GM19324 (cell line): ENCODE measurements around the gene RAB4B.
A peak's percentile ranks its signal among the peaks of the same experiment; 100 is the strongest.
"Not testable (repeated sequence)": the region's sequence is repeated elsewhere in the genome, so short reads cannot be mapped to it uniquely, and the experiment has no call there.

Source experiments
- ATAC-seq: cut with Tn5 transposase; IDR thresholded peaks from one replicate; pipeline ENCODE4 v1.9.1; 2021; ENCODE audit warnings: mild to moderate bottlenecking, moderate library complexity; ENCODE audit not compliant: unreplicated experiment, low FRiP score

RAB4B gene

DNA sequence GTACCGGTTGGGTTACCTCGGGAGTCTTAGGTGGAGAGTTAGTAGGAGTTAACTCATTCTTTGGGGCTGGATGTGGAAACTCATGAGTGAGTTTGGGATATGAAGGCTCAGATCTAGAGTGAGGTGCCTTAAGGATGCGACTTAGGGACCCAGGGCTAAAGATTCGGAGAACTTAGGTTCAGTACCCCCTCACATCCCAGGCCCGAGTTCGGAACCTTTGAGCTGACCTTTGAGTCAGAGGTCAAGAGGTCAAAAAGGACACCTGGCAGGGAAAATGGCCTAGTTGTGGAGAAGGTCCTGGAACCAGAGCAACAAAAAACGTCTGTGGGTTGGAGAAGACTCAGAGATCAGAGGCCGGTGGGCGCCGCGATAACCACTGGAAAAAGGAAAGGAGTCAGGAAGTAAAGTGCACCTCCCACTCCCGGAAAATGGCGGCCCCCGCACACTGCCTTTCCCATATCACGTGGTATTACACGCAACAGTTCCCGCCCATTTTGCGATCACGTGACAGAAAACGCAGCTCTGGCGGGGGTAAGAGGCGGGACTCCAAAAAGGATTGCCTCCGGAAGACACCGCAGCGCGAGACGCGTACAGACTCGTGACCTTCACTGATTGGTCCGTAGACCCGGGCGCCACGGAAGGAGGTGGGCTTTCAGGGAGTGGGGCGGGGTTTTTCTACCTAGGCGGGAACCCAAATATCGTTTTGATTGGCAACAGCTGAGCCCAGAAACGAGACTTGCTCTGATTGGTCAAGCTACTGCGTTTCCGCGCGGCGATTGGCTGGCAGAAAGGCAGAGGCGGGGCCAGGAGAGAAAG is 27.8 kb upstream of the RAB4B start, which contains the start of gene ACTMAP:
TSS of gene ACTMAP (minus strand) at position 420 of the 816 bp plus-strand sequence. CDS start 674 bp downstream, outside the sequence.
- peak; percentile 86 for ATAC-seq

DNA sequence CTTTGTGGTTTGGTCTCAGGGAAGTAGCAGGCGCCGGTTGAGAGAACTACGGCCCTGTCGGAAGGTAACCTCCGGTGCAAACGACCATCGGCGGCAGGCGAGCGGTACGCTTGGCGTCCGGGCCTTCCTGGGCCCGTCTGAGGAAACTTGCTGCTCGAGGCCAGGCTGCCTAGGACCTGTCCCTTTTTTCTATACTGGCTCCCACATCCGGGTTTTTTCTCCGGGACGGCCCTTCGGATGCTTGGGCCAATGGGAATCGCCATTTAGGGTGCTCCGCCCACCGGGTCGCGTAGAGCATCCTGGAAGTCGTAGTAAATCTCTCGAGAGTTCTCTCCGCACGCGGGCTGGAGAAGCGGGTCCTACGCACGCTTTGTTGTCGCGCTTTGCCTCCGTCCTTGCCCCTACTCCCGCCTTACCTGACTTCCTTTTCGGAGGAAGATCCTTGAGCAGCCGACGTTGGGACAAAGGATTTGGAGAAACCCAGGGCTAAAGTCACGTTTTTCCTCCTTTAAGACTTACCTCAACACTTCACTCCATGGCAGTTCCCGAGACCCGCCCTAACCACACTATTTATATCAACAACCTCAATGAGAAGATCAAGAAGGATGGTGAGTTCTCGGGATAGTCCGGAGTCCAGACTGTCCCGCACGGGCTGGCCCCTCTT is 27.0 kb upstream of the RAB4B start, which contains the start of gene SNRPA:
TSS of gene SNRPA (plus strand) at position 330 of the 664 bp plus-strand sequence. CDS start at position 536, 206 bp downstream.
- ATAC-seq, result peak; percentile 76

DNA sequence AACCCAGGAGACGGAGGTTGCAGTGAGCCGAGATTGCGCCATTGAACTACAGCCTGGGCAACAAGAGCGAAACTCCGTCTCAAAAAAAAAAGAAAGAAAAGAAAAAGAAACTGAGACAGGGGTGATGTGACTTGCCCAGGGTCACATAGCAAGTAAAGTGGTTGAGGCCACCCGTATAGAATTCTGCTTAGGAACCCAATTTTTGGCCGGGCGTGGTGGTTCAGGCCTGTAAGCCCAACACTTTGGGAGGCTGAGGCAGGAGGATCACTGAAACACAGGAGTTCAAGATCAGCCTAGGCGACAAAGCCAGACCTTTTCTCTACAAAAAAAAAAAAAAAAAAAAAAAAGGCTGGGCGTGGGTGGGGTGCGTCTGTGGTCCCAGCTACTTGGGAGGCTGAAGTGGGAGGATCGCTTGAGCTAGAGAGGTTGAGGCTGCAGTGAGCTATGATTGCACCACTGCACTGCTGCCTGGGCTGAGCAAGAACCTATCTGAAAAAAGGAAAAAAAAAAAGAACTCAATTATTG is 25.7 kb upstream of the RAB4B start:
- no peak for ATAC-seq

DNA sequence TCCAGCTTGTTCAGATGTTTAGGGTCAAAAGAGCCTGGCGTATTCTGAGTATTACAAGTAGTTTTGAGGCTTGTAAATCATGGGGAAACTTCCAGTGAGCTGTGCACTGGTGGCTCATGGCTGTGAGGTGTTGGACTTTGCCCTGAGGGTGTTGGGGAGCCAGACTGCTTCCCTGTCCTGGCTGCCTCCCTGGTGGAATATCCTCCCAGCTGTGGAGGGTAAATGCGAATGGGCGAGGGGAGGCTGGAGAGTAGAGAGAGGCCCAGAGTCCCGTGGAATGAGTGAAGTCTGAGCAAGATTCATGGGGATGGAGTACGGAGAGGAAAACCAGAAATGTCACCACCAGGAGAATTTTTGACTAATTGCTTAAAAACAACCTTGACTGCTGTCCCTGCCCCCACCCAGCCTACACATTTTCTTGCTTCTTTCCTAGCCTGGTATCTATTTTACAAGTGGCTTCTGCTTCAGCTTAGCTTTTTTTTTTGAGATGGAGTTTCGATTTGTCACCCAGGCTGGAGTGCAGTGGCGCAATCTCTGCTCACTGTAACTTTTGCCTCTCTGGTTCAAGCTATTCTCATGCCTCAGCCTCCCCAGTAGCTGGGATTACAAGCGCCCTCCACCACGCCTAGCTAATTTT is 23.3 kb upstream of the RAB4B start:
- ATAC-seq, result no peak

DNA sequence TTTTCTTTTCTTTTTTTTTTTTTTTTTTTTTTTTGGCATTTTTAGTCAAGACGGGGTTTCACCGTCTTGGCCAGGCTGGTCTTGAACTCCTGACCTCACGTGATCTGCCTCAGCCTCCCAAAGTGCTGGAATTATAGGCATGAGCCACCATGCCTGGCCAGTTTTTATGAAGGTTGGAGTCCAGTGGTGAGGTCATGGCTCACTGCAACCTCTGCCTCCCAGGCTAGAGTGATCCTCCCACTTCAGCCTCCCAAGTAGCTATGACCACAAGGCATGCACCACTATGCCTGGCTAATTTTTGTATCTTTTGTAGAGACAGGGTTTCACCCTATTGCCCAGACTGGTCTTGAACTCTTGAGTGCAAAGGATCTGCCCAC is 22.8 kb upstream of the RAB4B start:
- ATAC-seq, result no peak

DNA sequence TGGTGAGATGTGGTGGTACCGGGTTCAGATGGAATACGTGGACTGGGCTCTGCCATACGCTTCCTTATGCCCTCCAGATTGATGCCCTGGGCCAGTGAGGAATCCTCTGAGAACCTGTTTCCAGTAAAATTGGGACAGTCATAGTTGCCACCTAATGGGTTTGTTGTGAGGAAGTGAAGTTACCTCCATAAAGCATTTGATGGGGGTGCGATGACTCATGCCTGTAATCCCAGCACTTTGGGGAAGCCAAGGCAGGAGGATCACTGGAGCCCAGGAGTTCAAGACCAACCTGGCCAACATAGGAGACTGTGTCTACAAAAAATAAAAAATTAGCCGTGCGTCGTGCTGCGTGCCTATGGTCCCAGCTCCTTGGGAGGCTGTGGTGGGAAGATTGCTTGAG is 22.3 kb upstream of the RAB4B start:
- no peak for ATAC-seq

DNA sequence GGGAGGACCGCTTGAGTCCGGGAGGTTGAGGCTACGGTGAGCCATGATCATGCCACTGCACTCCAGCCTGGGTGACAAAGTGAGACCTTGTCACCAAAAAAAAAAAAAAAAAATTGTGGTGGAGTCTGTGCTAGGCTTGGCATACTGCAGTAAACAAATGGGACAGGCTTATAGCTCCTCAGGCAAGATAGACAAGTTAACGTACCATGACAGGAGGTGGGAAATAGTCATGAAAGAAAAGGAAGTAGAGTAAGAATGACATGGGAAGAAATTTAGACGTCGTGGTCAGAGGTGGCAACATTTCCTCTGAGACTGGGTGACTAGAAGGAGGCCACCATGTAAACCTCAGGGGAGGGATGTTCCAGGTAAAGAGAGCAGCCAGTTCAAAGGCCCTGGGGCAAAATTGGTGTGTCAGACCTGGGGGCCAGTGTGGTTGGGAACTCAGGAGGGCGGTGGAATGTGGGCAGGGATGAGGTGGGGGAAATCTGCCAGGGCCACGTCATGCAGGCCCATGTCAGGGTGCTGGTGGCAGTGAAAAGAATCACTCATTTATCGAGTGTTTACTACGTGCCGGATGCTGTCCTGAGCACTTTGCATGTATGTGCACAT is 21.4 kb upstream of the RAB4B start:
- ATAC-seq, result no peak

DNA sequence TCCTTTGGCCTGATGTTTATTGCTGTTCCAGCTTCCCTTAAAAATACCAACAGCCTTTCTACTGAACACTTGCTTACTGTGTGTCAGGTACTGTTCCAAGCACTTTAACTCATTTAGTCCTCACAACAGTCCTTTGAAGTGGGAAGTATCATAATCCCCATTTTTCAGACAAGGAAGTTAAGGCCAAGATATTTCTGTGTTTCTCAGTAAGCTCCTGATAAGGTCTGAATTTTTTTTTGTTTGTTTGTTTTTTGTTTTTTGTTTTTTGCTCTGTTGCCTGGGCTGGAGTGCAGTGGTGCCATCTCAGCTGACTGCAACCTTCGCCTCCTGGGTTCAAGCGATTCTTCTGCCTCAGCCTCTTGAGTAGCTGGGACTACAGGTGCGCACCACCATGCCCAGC is 19.6 kb upstream of the RAB4B start:
- no peak for ATAC-seq

DNA sequence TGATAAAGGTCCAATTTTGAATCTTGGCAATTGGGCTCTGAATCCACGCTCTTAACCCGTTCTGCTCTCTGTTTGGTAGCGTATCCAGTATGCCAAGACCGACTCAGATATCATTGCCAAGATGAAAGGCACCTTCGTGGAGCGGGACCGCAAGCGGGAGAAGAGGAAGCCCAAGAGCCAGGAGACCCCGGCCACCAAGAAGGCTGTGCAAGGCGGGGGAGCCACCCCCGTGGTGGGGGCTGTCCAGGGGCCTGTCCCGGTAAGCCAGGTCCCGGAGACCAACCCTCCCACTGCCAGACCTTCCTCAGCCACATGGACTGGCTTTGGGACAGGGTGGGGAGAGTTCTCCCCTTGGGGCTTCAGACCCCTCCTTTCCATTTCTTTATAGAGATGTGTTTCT is 18.7 kb upstream of the RAB4B start:
- ATAC-seq, result no peak

DNA sequence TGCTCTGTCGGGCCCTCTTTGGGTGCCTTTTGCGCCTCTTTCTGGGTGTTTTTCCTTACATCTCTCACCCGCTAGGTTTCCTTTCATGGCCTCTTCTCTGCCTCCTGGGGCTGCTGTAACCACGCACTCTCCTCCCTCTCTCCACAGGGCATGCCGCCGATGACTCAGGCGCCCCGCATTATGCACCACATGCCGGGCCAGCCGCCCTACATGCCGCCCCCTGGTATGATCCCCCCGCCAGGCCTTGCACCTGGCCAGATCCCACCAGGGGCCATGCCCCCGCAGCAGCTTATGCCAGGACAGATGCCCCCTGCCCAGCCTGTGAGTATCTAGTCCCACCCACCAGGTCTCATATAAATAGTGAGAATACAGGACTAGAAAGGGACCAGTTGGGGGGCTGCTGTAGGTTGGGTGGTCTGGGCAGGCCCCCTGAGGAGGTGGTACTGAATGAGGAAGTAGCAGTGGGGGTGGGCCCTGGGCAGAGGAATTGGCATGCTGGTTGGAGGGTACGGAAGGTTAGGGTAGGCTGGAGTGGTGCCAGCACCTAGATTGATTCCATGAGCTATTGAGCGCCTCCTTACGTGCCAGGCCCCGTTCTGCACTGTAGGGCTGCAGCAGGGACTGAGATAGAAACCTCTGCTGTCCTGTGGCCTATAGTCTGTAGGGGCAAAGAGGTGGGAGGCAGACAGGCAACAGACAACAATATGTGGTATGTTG is 15.1 kb upstream of the RAB4B start:
- no peak for ATAC-seq

DNA sequence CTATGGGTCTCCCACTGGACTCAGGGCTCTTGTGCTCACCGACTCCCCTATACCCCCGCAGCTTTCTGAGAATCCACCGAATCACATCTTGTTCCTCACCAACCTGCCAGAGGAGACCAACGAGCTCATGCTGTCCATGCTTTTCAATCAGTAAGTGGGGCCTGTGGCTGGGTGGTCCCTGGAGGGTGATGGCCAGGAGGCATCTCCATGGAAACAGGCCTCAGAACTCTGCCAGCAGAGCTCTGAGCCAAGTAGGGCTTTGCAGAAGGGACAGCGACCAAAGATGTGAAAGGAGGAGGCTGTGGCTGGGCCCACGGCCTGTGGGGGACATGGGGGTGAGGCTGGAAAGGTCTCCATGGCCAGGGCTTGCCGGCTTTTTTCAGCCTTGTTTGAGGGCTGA is 14.5 kb upstream of the RAB4B start:
- no peak for ATAC-seq

DNA sequence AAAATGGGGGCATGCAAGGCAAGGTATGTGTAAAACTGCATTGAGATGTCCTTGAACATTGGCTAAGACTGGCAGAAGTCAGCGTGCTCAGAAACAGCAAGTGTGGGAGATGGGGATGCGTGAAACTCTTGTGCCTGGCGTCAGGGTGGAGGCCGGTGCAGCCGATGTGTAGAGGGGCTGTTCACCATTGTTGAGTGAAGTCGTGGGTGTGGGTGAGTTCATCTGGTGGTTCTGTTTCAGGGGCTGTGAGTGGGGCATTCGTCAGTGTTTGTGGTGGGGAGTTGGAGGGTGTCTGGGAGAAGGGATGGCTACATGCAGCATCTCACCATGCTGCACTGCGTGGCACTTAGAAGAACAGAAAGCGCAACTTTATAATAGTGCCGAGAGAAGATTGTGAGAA is 14.1 kb upstream of the RAB4B start:
- ATAC-seq, result no peak

DNA sequence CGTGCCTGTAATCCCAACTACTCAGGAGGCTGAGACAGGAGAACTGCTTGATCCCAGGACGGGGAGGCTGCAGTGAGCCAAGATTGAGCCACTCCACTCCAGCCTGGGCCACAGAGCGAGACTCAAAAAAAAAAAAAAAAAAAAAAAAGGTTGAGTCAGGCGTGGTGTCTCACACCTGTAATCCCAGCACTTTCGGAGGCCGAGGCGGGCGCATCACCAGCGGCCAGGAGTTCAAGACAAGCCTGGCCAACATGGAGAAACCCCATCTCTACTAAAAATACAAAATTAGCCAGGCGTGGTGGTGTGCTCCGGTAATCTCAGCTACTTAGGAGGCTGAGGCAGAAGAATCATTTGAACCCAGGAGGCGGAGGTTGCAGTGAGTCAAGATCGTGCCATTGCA is 11.7 kb upstream of the RAB4B start:
- ATAC-seq, result not testable (repeated sequence)

DNA sequence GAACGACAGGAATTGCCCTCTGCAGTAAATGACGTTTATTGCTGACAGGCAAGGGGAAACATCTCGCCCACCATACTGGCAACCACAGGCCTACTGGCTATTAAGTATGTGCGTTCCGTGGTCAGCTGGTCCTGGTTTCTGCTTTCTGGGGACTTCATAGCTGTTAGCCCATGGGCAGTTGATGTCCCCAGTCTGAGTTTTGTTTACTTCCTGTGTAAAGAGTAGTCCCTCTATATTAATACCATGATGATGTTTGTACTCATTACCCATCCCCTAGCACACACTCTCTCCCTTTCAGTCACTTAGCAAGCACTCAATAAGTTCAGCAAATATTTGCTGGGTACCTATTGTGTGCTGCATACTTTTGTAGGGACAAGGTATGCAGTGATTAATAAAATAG is 9.2 kb upstream of the RAB4B start:
- no peak for ATAC-seq

DNA sequence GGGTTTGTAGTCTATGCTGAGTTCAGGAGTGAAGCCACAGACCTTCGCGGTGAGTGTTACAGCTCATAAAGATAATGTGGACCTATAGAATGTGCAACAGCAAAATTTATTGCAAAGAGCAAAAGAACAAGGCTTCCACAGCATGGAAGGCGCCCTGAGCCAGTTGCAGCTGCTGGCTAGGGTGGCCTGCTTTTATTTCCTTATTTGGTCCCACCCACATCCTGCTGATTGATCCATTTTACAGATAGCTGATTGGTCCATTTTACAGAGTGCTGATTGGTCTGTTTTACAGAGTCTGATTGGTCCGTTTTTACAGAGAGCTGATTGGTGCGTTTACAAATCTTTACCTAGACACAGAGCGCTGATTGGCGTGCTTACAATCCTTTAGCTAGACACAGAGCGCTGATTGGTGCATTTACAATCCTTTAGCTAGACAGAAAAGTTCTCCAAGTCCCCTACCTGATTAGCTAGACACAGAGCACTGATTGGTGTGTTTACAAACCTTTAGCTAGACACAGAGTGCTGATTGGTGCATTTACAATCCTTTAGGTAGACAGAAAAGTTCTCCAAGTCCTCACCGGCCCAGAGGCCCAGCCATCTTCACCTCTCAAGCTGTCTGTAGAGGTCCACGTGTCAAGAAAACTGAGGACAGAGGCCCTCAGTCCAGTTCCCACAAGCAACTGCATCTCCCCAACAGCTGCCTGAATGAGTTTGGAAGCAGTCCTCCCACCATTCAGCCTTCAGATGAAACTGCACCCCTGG is 6.8 kb upstream of the RAB4B start:
- ATAC-seq, result not testable (repeated sequence)

DNA sequence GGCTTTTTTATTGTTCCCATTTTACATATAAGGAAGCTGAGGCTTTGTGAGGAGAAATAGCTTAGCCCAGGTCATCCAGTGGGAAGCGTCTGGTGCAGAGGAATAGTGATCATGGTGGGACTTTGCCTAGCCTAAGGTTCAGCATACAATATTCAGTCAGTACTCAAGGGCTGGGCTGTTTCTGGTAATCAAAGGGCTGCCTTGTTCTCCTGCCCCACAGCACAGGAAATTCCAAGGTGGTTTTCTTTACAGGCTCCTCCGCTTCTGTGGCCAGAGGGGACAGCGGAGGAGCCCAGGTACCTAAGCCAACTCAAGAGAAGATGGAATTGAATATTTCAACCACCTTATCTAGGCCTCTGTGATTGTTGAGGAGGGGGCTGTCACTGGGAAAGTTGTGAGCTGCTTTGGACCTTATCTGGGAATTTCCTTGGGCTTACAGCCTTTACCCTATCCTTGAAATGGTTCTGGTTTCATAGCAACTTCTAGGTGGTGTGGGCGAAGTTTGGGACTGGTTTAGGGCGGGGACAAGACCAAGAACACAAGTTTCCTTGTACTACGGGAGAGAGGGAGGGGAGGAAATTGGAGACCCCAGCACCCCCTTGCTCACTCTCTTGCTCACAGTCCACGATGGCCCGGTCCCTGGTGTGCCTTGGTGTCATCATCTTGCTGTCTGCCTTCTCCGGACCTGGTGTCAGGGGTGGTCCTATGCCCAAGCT is 3.0 kb upstream of the RAB4B start, which contains the start of gene MIA:
TSS of gene MIA (plus strand) at position 606 of the 716 bp plus-strand sequence. CDS start at position 628, 22 bp downstream.
- ATAC-seq, result no peak

DNA sequence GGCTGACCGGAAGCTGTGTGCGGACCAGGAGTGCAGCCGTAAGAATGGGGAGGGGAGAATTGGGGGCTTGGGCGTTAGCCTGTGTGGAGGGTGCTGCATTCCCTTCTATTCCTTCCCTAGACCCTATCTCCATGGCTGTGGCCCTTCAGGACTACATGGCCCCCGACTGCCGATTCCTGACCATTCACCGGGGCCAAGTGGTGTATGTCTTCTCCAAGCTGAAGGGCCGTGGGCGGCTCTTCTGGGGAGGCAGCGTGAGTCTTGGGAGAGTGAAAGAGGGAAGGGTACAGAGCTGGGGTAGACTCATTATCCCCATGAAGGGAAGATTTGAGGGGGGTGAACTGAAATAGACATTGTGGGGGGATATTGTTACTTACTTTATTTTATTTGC is 2.4 kb upstream of the RAB4B start:
- ATAC-seq, result no peak

DNA sequence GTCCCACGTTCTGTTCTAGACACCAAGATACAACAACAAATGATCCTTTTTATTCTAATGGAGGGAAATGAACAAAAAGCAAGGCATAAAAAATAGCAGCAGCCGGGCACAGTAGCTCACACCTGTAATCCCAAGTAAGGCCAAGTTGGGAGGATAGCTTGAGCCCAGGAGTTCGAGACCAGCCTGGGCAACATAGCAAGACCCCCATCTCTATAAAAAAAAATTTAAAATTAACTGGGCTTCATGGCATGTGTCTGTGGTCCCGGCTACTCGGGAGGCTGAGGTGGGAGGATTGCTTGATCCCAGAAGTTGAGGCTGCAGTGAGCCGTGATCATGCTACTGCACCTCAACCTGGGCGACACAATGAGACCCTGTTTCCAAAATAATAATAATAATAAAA is 1.7 kb upstream of the RAB4B start:
- ATAC-seq, result no peak
